GM18858 (cell line): ENCODE measurements around the gene UBE2QL1.

ENCODE experiments used
- ATAC-seq: cut with Tn5 transposase; IDR thresholded peaks from one replicate; pipeline ENCODE4 v1.9.1; 2021; ENCODE audit not compliant: unreplicated experiment

The UBE2QL1 gene

GRCh38 chr5:6473284-6473683 lies 24.6 kb downstream of the UBE2QL1 start:
- ATAC-seq: no peak

- no peak for ATAC-seq
These were observed 27.1 kb downstream of the UBE2QL1 start for GRCh38 chr5:6475626-6476312.

GRCh38 chr5:6476313-6476661 lies 27.6 kb downstream of the UBE2QL1 start:
- no peak for ATAC-seq

GRCh38 chr5:6478793-6479192 lies 30.1 kb downstream of the UBE2QL1 start:
- no peak for ATAC-seq

GRCh38 chr5:6480133-6481051 lies 31.7 kb downstream of the UBE2QL1 start:
- ATAC-seq: peak; percentile 48

GRCh38 chr5:6482735-6483134 lies 34.1 kb downstream of the UBE2QL1 start:
- no peak for ATAC-seq

GRCh38 chr5:6483880-6484382 lies 35.3 kb downstream of the UBE2QL1 start:
- ATAC-seq: peak; percentile 90

- no peak for ATAC-seq
These were observed 35.8 kb downstream of the UBE2QL1 start for GRCh38 chr5:6484446-6484845.

GRCh38 chr5:6484899-6485298 lies 36.2 kb downstream of the UBE2QL1 start:
- no peak for ATAC-seq

- ATAC-seq: no peak
These were observed 36.8 kb downstream of the UBE2QL1 start for GRCh38 chr5:6485441-6485840.

- no peak for ATAC-seq
These were observed 37.4 kb downstream of the UBE2QL1 start for GRCh38 chr5:6486074-6486473.

GRCh38 chr5:6487081-6487480 lies 38.4 kb downstream of the UBE2QL1 start:
- ATAC-seq: no peak

- no peak for ATAC-seq
These were observed 39.4 kb downstream of the UBE2QL1 start for GRCh38 chr5:6488021-6488420.

- no peak for ATAC-seq
These were observed 41.1 kb downstream of the UBE2QL1 start for GRCh38 chr5:6489643-6490185.

- no peak for ATAC-seq
These were observed 41.6 kb downstream of the UBE2QL1 start for GRCh38 chr5:6490246-6490645.

GRCh38 chr5:6490693-6491092 lies 42.0 kb downstream of the UBE2QL1 start:
- ATAC-seq: no peak

GRCh38 chr5:6491196-6491918 lies 42.7 kb downstream of the UBE2QL1 start:
- ATAC-seq: no peak

GRCh38 chr5:6491919-6492290 lies 43.2 kb downstream of the UBE2QL1 start:
- ATAC-seq: no peak

GRCh38 chr5:6492934-6493333 lies 44.3 kb downstream of the UBE2QL1 start:
- peak; percentile 25 for ATAC-seq

GRCh38 chr5:6493681-6494454 lies 45.2 kb downstream of the UBE2QL1 start:
- ATAC-seq: no peak
